ENCODE measurements around the gene CAMSAP1. TPM values are rescaled to one million over a fixed set of nuclear protein-coding genes. Genes with fewer than 3 reads are reported as not detected.

Gene CAMSAP1
- total and polyA plus RNA-seq, 2 experiments from 2014 or later, result 2.8 to 12.4 TPM

DNA sequence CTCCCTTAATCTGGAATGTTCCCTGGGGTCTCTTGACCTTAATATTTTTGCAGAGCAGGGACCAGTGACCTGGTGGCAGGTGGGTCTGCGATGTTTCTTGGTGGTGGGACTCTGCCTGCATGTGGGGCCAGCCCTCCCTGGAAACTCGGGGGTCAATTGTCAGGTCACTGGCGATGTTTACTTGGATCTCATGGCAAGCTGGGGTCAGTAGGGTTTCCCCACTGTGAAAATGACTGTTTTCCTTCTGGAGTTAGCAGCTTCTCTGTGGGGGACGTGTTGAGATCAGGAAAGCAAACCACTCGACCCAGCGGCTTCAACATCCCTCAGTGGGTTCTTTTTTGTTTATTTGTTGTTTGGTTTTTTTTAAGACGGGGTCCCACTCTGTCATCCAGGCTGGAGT, 131.4 kb downstream of the CAMSAP1 start:
- Histone ChIP-seq H3K36me3 (ENCODE audit: low read depth) (no peaks in the 10 kb centered on the region), H3K4me3 (no peak overlapping the region), H3F3A (ENCODE audit: insufficient read depth) (no peaks in the 10 kb centered on the region), H3K4me2 (ENCODE audit: unreplicated experiment) (no peak overlapping the region), H3K27ac (no peak overlapping the region), H3K27me3 (replicated peaks; ENCODE audit: insufficient read depth) (no peaks in the 10 kb centered on the region), H4K20me1 (ENCODE audit: insufficient read depth) (no peaks in the 10 kb centered on the region), H3K9me2 (ENCODE audit: insufficient read depth) (no peaks in the 10 kb centered on the region), H3K4me1 (ENCODE audit: insufficient read depth) (no peaks in the 10 kb centered on the region), H3K9ac (no peak overlapping the region), H2AFZ (no peak overlapping the region), H3K9me3 (ENCODE audit: low read depth) (no peaks in the 10 kb centered on the region), H3K79me2 (ENCODE audit: insufficient read depth) (no peaks in the 10 kb centered on the region)
- in situ Hi-C loops (cut with MboI), result no loop called here
- TF ChIP-seq EZH2 (IDR thresholded peaks at IDR 0.05; ENCODE audit: insufficient read depth, poor library complexity, severe bottlenecking) (no peak), EZH2phosphoT487 (IDR thresholded peaks at IDR 0.05; ENCODE audit: insufficient read depth, low read depth) (no peak)
- 35 to 45% methylated on average over 7 of the region's 7 CpGs for WGBS, 2 experiments (ENCODE audit: low coverage in 1 of 2, low lambda C conversion rate in 2 of 2, missing lambda C conversion rate in 2 of 2)
- no peak for DNase-seq

DNA sequence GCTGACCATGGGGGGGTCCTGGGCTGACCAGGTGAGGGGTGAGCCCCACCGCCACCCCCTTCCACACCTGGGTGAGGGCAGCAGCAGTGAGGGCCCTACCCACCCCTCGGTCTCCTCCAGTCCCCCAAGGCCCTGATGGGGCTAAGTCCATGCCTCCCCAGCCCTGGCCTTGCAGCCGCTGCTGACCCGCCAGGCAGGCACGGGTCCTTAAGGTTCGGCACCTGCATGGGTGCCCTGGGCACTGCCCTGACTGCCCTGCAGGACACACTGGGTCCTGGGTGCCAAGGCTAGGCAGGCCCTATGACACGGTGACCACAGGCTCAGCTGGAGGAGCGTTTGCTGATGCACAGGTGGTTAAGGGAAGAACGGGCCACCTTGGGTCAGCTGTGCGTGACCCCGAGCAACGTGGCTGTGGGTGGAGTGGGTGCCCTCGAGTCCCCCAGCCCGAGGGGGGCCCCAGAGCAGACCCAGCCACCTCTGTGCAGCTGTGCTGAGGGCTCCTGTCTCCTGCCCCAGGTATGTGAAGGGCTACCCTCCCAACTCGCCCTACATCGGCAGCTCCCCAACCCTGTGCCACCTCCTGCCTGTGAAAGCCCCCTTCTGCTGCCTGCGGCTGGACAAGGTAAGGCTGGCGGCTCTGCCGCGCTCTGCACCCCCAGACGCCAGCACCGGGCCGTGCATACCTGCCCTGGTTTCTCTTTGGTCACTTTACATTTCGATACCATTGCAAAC, 132.4 kb downstream of the CAMSAP1 start:
- Histone ChIP-seq H3K27me3 (replicated peaks; ENCODE audit: insufficient read depth) (no peaks in the 10 kb centered on the region), H3K79me2 (ENCODE audit: insufficient read depth) (no peaks in the 10 kb centered on the region), H3K9me3 (ENCODE audit: low read depth) (no peaks in the 10 kb centered on the region), H3K36me3 (ENCODE audit: low read depth) (no peaks in the 10 kb centered on the region), H3K4me1 (ENCODE audit: insufficient read depth) (no peaks in the 10 kb centered on the region), H2AFZ (no peak overlapping the region), H3K9ac (no peak overlapping the region), H3K4me2 (ENCODE audit: unreplicated experiment) (no peak overlapping the region), H3K9me2 (ENCODE audit: insufficient read depth) (no peaks in the 10 kb centered on the region), H4K20me1 (ENCODE audit: insufficient read depth) (no peaks in the 10 kb centered on the region), H3K27ac (no peak overlapping the region), H3F3A (ENCODE audit: insufficient read depth) (no peaks in the 10 kb centered on the region), H3K4me3 (no peak overlapping the region)
- in situ Hi-C loops (cut with MboI), result no loop called here
- no peak for DNase-seq
- WGBS, 2 experiments (ENCODE audit: low coverage in 1 of 2, low lambda C conversion rate in 2 of 2, missing lambda C conversion rate in 2 of 2), result 71% methylated on average over 20 to 24 of the region's 24 CpGs
- no peak for TF ChIP-seq EZH2phosphoT487 (IDR thresholded peaks at IDR 0.05; ENCODE audit: insufficient read depth, low read depth)
- no peak for TF ChIP-seq EZH2 (IDR thresholded peaks at IDR 0.05; ENCODE audit: insufficient read depth, poor library complexity, severe bottlenecking)

DNA sequence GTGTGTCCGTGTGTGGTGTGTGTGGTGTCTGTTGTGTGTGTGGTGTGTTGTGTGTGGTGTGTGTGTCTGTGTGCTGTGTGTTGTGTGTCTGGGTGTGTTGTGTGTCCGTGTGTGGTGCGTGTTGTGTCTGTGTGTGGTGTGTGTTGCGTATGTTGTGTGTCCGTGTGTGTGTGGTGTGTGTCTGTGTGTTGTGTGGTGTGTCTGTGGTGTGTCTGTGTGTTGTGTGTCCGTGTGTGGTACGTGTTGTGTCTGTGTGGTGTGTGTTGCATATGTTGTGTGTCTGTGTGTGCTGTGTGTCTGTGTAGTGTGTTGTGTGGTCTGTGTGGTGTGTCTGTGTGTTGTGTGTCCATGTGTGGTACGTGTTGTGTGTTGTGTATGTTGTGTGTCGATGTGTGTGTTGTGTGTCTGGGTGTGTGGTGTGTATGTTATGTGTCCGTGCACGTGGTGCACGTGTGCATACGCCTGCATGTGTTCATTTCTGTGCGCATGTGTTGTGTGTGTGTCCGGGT, 133.1 kb downstream of the CAMSAP1 start:
- Histone ChIP-seq H3K9me3 (ENCODE audit: low read depth) (no peaks in the 10 kb centered on the region), H3K9ac (no peak overlapping the region), H3K79me2 (ENCODE audit: insufficient read depth) (no peaks in the 10 kb centered on the region), H2AFZ (no peak overlapping the region), H3F3A (ENCODE audit: insufficient read depth) (no peaks in the 10 kb centered on the region), H3K4me3 (no peak overlapping the region), H3K27ac (no peak overlapping the region), H4K20me1 (ENCODE audit: insufficient read depth) (no peaks in the 10 kb centered on the region), H3K4me1 (ENCODE audit: insufficient read depth) (no peaks in the 10 kb centered on the region), H3K9me2 (ENCODE audit: insufficient read depth) (no peaks in the 10 kb centered on the region), H3K36me3 (ENCODE audit: low read depth) (no peaks in the 10 kb centered on the region), H3K4me2 (ENCODE audit: unreplicated experiment) (no peak overlapping the region), H3K27me3 (replicated peaks; ENCODE audit: insufficient read depth) (no peaks in the 10 kb centered on the region)
- no peak for DNase-seq
- TF ChIP-seq EZH2 (IDR thresholded peaks at IDR 0.05; ENCODE audit: insufficient read depth, poor library complexity, severe bottlenecking) (no peak), EZH2phosphoT487 (IDR thresholded peaks at IDR 0.05; ENCODE audit: insufficient read depth, low read depth) (no peak)
- in situ Hi-C loops (cut with MboI), result no loop called here
- 74 to 79% methylated on average over 12 to 15 of the region's 15 CpGs for WGBS, 2 experiments (ENCODE audit: low coverage in 1 of 2, low lambda C conversion rate in 2 of 2, missing lambda C conversion rate in 2 of 2)

DNA sequence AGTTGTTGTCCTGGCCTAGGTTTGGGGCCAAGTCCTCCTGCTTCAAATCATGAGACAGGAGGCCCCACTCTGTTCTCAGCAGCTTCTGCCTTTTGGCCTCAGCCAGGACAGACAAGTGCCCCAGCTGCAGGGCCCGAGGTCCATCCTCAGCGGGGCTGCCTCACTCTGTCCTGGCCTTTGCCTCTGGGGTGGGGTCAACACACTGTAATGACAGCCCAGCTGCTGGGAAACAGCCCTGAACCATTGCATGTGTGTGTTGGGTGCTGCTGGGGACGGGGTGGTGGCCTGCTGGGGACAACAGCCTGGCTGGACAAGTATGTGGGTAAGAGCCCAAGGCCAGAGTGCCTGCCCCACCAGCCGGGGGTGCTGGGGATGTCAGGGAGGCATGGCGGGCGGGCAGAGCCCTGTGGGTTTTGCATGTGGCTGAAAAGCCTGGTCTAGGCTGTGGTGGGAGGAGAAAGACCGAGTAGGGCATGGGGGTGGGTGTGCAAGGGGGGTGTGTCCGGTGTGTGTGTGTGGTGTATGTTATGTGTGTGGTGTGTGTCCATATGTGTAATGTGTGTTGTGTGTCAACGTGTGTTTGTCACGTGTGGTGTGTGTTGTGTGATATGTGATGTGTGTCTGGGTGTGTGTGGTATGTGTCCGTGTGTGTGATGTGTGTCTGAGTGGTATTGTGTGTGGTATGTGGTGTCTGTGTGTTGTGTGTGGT, 133.7 kb downstream of the CAMSAP1 start:
- Histone ChIP-seq H3K79me2 (ENCODE audit: insufficient read depth) (no peaks in the 10 kb centered on the region), H3K9me3 (ENCODE audit: low read depth) (no peaks in the 10 kb centered on the region), H3K9me2 (ENCODE audit: insufficient read depth) (no peaks in the 10 kb centered on the region), H2AFZ (no peak overlapping the region), H3K36me3 (ENCODE audit: low read depth) (no peaks in the 10 kb centered on the region), H3F3A (ENCODE audit: insufficient read depth) (no peaks in the 10 kb centered on the region), H3K9ac (no peak overlapping the region), H3K4me3 (no peak overlapping the region), H4K20me1 (ENCODE audit: insufficient read depth) (no peaks in the 10 kb centered on the region), H3K27me3 (replicated peaks; ENCODE audit: insufficient read depth) (no peaks in the 10 kb centered on the region), H3K4me1 (ENCODE audit: insufficient read depth) (no peaks in the 10 kb centered on the region), H3K27ac (no peak overlapping the region), H3K4me2 (ENCODE audit: unreplicated experiment) (no peak overlapping the region)
- in situ Hi-C loops (cut with MboI), result no loop called here
- DNase-seq, result no peak
- TF ChIP-seq EZH2phosphoT487 (IDR thresholded peaks at IDR 0.05; ENCODE audit: insufficient read depth, low read depth) (no peak), EZH2 (IDR thresholded peaks at IDR 0.05; ENCODE audit: insufficient read depth, poor library complexity, severe bottlenecking) (no peak)
- WGBS, 2 experiments (ENCODE audit: low coverage in 1 of 2, low lambda C conversion rate in 2 of 2, missing lambda C conversion rate in 2 of 2), result 56% methylated on average over 11 of the region's 11 CpGs

All from GM23248 (cell line).